Esophagus squamous epithelium (tissue), 5 donors: Measurements from ENCODE around the gene ZC2HC1B. TPM values are rescaled to one million over a fixed set of nuclear protein-coding genes. Genes with fewer than 3 reads are reported as not detected.
A peak's percentile ranks its signal among the peaks of the same experiment; 100 is the strongest.

Experiments used
- DNase-seq: peaks from one replicate; lab custom pipeline; 2025; lab: John Stamatoyannopoulos, UW
- H3K27ac ChIP-seq, 4 donors: fragments of 200-600 bp; sonication (generic); one replicate each; pipeline ENCODE4 v1.5.1; 2016 to 2019; ENCODE audit warnings: mild to moderate bottlenecking in 1 of 4
- H3K27me3 ChIP-seq, 4 donors: fragments of 200-600 bp; sonication (generic); 1 replicate in 3 of 4; 2 replicates in 1 of 4; pipeline versions ENCODE4 v1.5.1 to v1.6.0; 2017 to 2021; ENCODE audit warnings: antibody characterized with exemption in 1 of 4
- H3K36me3 ChIP-seq, 3 donors: fragments of 200-600 bp; sonication (generic); one replicate each; pipeline ENCODE4 v1.5.1; 2016 to 2019
- H3K4me1 ChIP-seq, 3 donors: fragments of 200-600 bp; sonication (generic); one replicate each; pipeline ENCODE4 v1.5.1; 2017 to 2019
- H3K4me3 ChIP-seq, 4 donors: fragments of 200-600 bp; sonication (generic); 1 replicate in 3 of 4; 2 replicates in 1 of 4; pipeline ENCODE4 v1.5.1; 2016 to 2019; ENCODE audit warnings: mild to moderate bottlenecking in 2 of 4, moderate library complexity in 1 of 4
- H3K9me3 ChIP-seq, 3 donors: fragments of 200-600 bp; sonication (generic); one replicate each; pipeline ENCODE4 v1.5.1; 2016 to 2019
- CTCF ChIP-seq, 6 experiments: fragments of 450-650 bp in 4 of 6; fragments of 200-600 bp in 2 of 6; sonication (generic) in 2 of 6; IDR thresholded peaks; one replicate each; pipeline ENCODE4 v1.5.1; 2016 to 2019; ENCODE audit warnings: antibody characterized with exemption in 6 of 6, mild to moderate bottlenecking in 4 of 6, moderate library complexity in 4 of 6
- POLR2A ChIP-seq, 4 donors: fragments of 450-650 bp; IDR thresholded peaks; one replicate each; pipeline ENCODE4 v1.6.1; 2017; ENCODE audit warnings: antibody characterized with exemption in 4 of 4, mild to moderate bottlenecking in 4 of 4, moderate library complexity in 3 of 4
- WGBS, 2 donors: methylation state at CpG; one replicate each; pipeline ENCODE4 v1.1.5; 2018; 5-methylcytosine and 5-hydroxymethylcytosine counted together
- intact Hi-C: fragments of 100-400 bp; cut with DNase I; formaldehyde crosslinking; loops from one replicate; pipeline ENCODE4 v1.15.0; 2022
- total RNA-seq, 4 donors: library from RNA; depleted of rRNA; stranded (reverse); fragments of >200 nt; gene quantifications; one replicate each; pipeline ENCODE4 v1.1.0, GENCODE V29; 2016
- donor health status: DM: yes; HTN: yes; CAD: no.

ZC2HC1B gene
- total RNA-seq, 4 donors from 2014 or later, result not detected

DNA sequence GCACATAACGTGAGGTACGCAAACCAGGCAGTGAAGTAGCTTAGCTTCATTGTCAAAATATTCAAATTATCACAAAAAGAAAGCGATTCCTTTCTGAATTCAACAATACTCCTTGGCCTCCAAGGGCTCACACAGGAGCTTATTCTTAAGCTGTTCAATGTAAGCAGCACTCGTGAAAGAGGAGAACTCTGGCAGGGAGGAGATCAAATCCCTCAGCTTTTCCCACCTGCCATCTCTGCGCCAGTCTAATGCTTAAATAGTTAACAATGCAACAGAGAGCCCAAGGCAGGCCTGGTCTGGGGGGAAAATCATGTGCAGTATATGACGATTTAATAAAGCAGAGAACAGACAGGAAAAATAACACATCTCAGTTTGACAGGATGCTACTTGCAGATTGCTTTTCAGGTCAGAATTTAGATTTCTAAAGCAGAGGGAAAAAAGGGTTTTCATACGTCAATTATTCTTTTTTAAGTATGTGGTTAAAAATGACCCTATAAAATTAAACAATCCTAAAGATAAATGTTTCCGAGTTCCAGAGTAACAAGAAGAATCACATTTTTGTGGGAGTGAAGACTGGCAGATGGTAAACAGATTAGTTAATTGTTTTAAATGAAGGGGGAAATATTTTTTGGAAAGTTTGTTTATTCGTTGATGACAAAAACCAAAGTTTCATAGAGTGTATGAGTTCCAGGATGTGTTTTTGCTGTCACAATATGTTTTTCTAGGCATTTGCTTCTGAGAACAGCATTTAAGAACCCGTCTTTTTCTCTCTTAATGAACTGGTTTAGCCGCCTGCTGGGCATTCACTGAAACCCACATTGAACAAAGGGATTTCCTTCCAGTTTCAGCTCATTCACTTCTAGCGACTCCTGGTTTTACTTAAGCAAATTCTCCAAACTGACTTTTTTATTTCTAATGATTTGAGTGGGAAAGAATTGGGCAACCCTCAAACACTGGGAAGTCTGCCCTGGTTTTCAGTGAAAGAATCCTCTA is 97.9 kb downstream of the ZC2HC1B start:
- peaks cover 0 to 40% (median 0%) of the 10 kb centered on the region in 3 donors for H3K36me3 ChIP-seq
- intact Hi-C loops, result no loop called here
- no peak for DNase-seq
- 58 to 62% methylated on average over 12 of the region's 12 CpGs for WGBS, 2 donors
- peaks cover 0 to 30% (median 0%) of the 10 kb centered on the region in 3 donors for H3K4me1 ChIP-seq
- no peaks in the 10 kb centered on the region for H3K9me3 ChIP-seq
- TF ChIP-seq POLR2A (IDR thresholded peaks at IDR 0.05) (no peak), CTCF (IDR thresholded peaks at IDR 0.05) (peak in 3 of 6 experiments; percentile 8 to 42 (median 29))
- H3K27ac ChIP-seq, result no peak overlapping the region
- no peak overlapping the region for H3K4me3 ChIP-seq
- H3K27me3 ChIP-seq, result no peaks in the 10 kb centered on the region

- H3K27ac ChIP-seq, result no peak overlapping the region
Observed at GRCh38 chr6:143963158-143963919, 99.1 kb downstream of the ZC2HC1B start.

DNA sequence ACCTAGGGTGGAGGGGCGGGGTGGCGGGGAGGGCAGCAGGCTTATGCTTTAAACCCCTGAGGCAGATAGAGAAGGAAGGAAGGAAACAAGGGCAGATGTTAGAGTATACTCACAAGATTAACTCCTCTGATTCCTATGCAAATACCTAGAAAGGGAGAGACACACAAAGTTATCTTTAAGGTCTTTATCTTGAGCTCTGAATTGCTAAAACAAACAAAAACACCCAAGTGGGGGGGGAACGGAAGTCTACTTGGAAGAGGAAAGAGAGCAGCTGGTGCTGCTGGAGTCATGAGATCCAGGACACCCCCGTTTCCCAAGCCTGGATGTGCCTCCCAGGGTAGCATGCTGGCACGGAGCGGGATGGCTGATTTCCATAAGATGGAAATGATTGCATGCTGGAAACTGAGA is 100.4 kb downstream of the ZC2HC1B start:
- peaks cover 0 to 28% (median 0%) of the 10 kb centered on the region in 3 donors for H3K36me3 ChIP-seq
- 59 to 62% methylated on average over 4 to 6 of the region's 6 CpGs for WGBS, 2 donors
- no peaks in the 10 kb centered on the region for H3K27me3 ChIP-seq
- no peak overlapping the region for H3K27ac ChIP-seq
- DNase-seq, result no peak
- intact Hi-C loops, result no loop called here
- H3K4me3 ChIP-seq, result no peak overlapping the region
- TF ChIP-seq CTCF (IDR thresholded peaks at IDR 0.05) (no peak), POLR2A (IDR thresholded peaks at IDR 0.05) (no peak)
- no peaks in the 10 kb centered on the region for H3K9me3 ChIP-seq
- H3K4me1 ChIP-seq, result peaks cover 0 to 44% (median 0%) of the 10 kb centered on the region in 3 donors

More at GRCh38 chr6:143963158-143963919, 99.1 kb downstream of the ZC2HC1B start:
- no peak overlapping the region for H3K4me3 ChIP-seq
- peaks cover 0 to 41% (median 0%) of the 10 kb centered on the region in 3 donors for H3K4me1 ChIP-seq
- WGBS, 2 donors, result 74 to 81% methylated on average over 7 of the region's 7 CpGs
- TF ChIP-seq POLR2A (IDR thresholded peaks at IDR 0.05) (no peak), CTCF (IDR thresholded peaks at IDR 0.05) (no peak)
- peaks cover 0 to 38% (median 0%) of the 10 kb centered on the region in 3 donors for H3K36me3 ChIP-seq
- DNase-seq, result no peak
- no peaks in the 10 kb centered on the region for H3K9me3 ChIP-seq
- intact Hi-C loops, result no loop called here
- H3K27me3 ChIP-seq, result no peaks in the 10 kb centered on the region

DNA sequence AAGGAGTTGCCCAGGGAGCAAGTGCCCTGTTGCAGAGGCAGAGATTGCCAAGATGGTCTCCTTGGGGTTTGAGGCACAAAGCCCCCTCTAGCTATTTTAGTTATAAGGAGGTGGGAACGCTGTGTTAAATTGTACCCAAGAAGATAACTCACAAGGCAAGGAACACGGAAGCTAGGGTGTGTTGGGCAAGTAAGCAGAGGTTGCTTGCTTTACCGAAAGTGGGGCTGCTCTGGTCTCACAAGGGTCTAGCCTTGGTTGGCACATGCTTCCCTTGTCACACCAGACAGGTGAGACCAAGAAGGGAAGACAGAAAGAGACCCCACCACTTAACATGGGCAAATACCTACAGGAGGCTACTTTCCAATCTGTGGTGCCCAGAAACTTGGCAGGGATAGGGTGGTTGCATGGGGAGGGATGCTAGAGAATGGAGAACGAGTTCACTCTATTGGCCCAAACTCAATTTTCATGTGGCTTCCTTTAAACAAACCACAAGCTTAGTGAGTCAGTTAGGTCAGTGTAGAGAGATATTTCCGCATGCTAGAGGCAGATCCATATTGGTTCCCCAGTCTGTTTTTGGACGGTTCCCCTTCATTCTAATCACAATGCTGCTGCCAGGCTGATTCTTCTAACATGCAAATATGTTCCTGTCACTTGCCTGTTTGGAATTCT is 101.4 kb downstream of the ZC2HC1B start:
- Histone ChIP-seq H3K27ac (no peak overlapping the region), H3K4me3 (no peak overlapping the region), H3K36me3 (peaks cover 0 to 20% (median 0%) of the 10 kb centered on the region in 3 donors), H3K27me3 (no peaks in the 10 kb centered on the region), H3K9me3 (no peaks in the 10 kb centered on the region), H3K4me1 (peaks cover 0 to 44% (median 0%) of the 10 kb centered on the region in 3 donors)
- intact Hi-C loops, result no loop called here
- no peak for TF ChIP-seq POLR2A (IDR thresholded peaks at IDR 0.05)
- 65 to 67% methylated on average over 6 of the region's 6 CpGs for WGBS, 2 donors
- DNase-seq, result no peak

DNA sequence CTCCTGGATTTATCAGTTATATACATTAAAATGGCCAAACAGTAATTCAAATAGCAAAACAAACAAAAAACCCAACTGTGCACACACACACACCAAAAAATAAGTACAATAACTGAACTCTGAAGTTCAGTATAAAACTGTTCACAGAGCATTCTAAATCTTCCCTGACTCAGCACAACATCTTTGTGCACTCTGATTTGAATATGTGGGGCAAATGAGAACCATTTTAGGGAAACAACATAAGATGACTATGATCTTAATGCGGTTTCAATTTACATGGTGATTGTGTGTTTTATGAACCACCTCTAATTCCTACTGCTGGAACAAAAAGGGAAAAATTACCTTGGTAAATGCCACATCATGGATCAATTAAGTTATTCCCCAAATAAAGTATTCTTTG is 102.0 kb downstream of the ZC2HC1B start:
- DNase-seq, result no peak
- no peak overlapping the region for H3K27ac ChIP-seq
- H3K4me3 ChIP-seq, result no peak overlapping the region
- no peak for TF ChIP-seq CTCF (IDR thresholded peaks at IDR 0.05)
- TF ChIP-seq POLR2A (IDR thresholded peaks at IDR 0.05), result no peak
- peaks cover 0 to 44% (median 0%) of the 10 kb centered on the region in 3 donors for H3K4me1 ChIP-seq
- H3K27me3 ChIP-seq, result no peaks in the 10 kb centered on the region
- no peaks in the 10 kb centered on the region for H3K9me3 ChIP-seq
- intact Hi-C loops, result no loop called here
- 55 to 76% methylated on average over 1 of the region's 1 CpG for WGBS, 2 donors
- peaks cover 0 to 20% (median 0%) of the 10 kb centered on the region in 3 donors for H3K36me3 ChIP-seq
